HCT116 (cell line): Measurements from ENCODE around the gene CFAP161. TPM values are rescaled to one million over a fixed set of nuclear protein-coding genes. Genes with fewer than 3 reads are reported as not detected.

Source experiments
- ATAC-seq: fragments of 200-7000 bp; cut with Tn5 transposase; 2 replicates; pipeline ENCODE4 v1.9.1; 2020; ENCODE audit warnings: mild to moderate bottlenecking, moderate library complexity
- BruUV-seq: library from RNA; stranded (reverse); fragments of 400-500 nt; replicated peaks from 2 replicates; lab custom pipeline; 2021; lab: Mats Ljungman, UMichigan
- CTCF ChIA-PET: fragments of 300-600 bp; sonication (Branson Sonifier 250); formaldehyde crosslinking; loops from one replicate; lab custom pipeline; 2021; ENCODE audit warnings: antibody characterized with exemption; lab: Charles Lee
- POLR2A ChIA-PET: fragments of 300-600, 350-600 bp; sonication (Branson Sonifier 250); formaldehyde crosslinking; loops from one replicate; lab custom pipeline; 2021; ENCODE audit warnings: antibody characterized with exemption; lab: Charles Lee
- RAD21 ChIA-PET, 2 experiments: fragments of 300-600 bp; sonication (Branson Sonifier 250); formaldehyde crosslinking; loops; one replicate each; lab custom pipeline; 2023; ENCODE audit warnings: low total read pairs in 2 of 2; ENCODE audit not compliant: uncharacterized antibody in 2 of 2, unreplicated experiment in 2 of 2, low non-redundant PET in 1 of 2; lab: Charles Lee
- DNase-seq: peaks from one replicate; pipeline ENCODE4 v3.0.0-alpha.2; 2010; ENCODE audit warnings: low read depth, low spot score
- H2AFZ ChIP-seq: fragments of 200-600 bp; shearing (Covaris generic), sonication (generic); 2 replicates; pipeline ENCODE4 v1.6.1; 2017; ENCODE audit warnings: low read depth, mixed run types, mixed read lengths, antibody characterized with exemption, low read length; ENCODE audit not compliant: poor library complexity, severe bottlenecking
- H3K27ac ChIP-seq: 2 replicates; pipeline ENCODE4 v1.5.1; 2012; ENCODE audit warnings: low read depth, low read length
- H3K27me3 ChIP-seq: fragments of 200-600 bp; sonication (generic); 2 replicates; pipeline ENCODE4 v1.6.1; 2016; ENCODE audit warnings: mixed run types, low read length, mixed read lengths; ENCODE audit not compliant: insufficient read depth
- H3K36me3 ChIP-seq, 2 experiments: fragments of 200-500 bp in 1 of 2; fragments of 200-600 bp in 1 of 2; sonication (Bioruptor generic) in 1 of 2; sonication (generic) in 1 of 2; 2 replicates each; pipeline versions ENCODE4 v1.5.1 to v1.6.1; 2014 to 2016; ENCODE audit warnings: low read length in 2 of 2, inconsistent platforms in 1 of 2, mixed read lengths in 1 of 2, mixed run types in 1 of 2; ENCODE audit not compliant: insufficient read depth in 2 of 2, control insufficient read depth in 1 of 2
- H3K4me1 ChIP-seq, 2 experiments: fragments of 200-600 bp in 1 of 2; sonication (generic) in 1 of 2; 2 replicates each; pipeline versions ENCODE4 v1.5.1 to v1.6.1; 2012 to 2017; ENCODE audit warnings: low read length in 2 of 2, inconsistent platforms in 1 of 2, mild to moderate bottlenecking in 1 of 2, mixed read lengths in 1 of 2, mixed run types in 1 of 2, moderate library complexity in 1 of 2; ENCODE audit not compliant: insufficient read depth in 2 of 2, control insufficient read depth in 1 of 2
- H3K4me2 ChIP-seq: fragments of 200-600 bp; sonication (generic); 2 replicates; pipeline ENCODE4 v1.6.1; 2017; ENCODE audit warnings: mixed run types, low read length, mixed read lengths
- H3K4me3 ChIP-seq, 2 experiments: fragments of 200-600 bp in 1 of 2; sonication (generic) in 1 of 2; replicated peaks in 1 of 2; 2 replicates each; pipeline ENCODE4 v1.5.1; 2011 to 2016; ENCODE audit warnings: low read length in 2 of 2, control low read depth in 1 of 2, low read depth in 1 of 2, mild to moderate bottlenecking in 1 of 2, mixed read lengths in 1 of 2, mixed run types in 1 of 2
- H3K79me2 ChIP-seq: fragments of 200-600 bp; sonication (generic); 2 replicates; pipeline ENCODE4 v1.6.1; 2017; ENCODE audit warnings: mild to moderate bottlenecking, mixed run types, low read length, moderate library complexity, mixed read lengths; ENCODE audit not compliant: insufficient read depth
- H3K9ac ChIP-seq: fragments of 200-600 bp; sonication (generic); 2 replicates; pipeline ENCODE4 v1.6.1; 2016; ENCODE audit warnings: low read length, mixed read lengths
- H3K9me2 ChIP-seq: fragments of 200-600 bp; sonication (generic), shearing (Covaris generic); 2 replicates; pipeline ENCODE4 v1.6.1; 2017; ENCODE audit warnings: mixed run types, mild to moderate bottlenecking, moderate library complexity; ENCODE audit not compliant: insufficient read depth
- H3K9me3 ChIP-seq, 2 experiments: fragments of 200-500 bp in 1 of 2; fragments of 200-600 bp in 1 of 2; sonication (Bioruptor generic) in 1 of 2; sonication (generic) in 1 of 2; 2 replicates each; pipeline ENCODE4 v1.6.1; 2014 to 2017; ENCODE audit warnings: low read length in 2 of 2, mixed read lengths in 2 of 2, inconsistent platforms in 1 of 2, low read depth in 1 of 2, mild to moderate bottlenecking in 1 of 2, mixed run types in 1 of 2, moderate library complexity in 1 of 2; ENCODE audit not compliant: control insufficient read depth in 1 of 2, insufficient read depth in 1 of 2
- H4K20me1 ChIP-seq: fragments of 200-600 bp; sonication (generic), shearing (Covaris generic); 2 replicates; pipeline ENCODE4 v1.6.1; 2017; ENCODE audit warnings: mixed run types, mild to moderate bottlenecking, moderate library complexity; ENCODE audit not compliant: insufficient read depth
- ATF3 ChIP-seq: IDR thresholded peaks from 2 replicates; pipeline ENCODE4 v1.6.1; 2012
- CBX3 ChIP-seq: IDR thresholded peaks from 2 replicates; pipeline ENCODE4 v1.6.1; 2012; ENCODE audit warnings: low read depth
- CEBPB ChIP-seq: IDR thresholded peaks from 2 replicates; pipeline ENCODE4 v1.6.1; 2012; ENCODE audit warnings: low read depth
- EGR1 ChIP-seq: IDR thresholded peaks from 2 replicates; pipeline ENCODE4 v1.6.1; 2012; ENCODE audit warnings: low read depth
- ELF1 ChIP-seq: IDR thresholded peaks from 2 replicates; pipeline ENCODE4 v1.6.1; 2012; ENCODE audit warnings: low read depth, borderline replicate concordance
- EZH2 ChIP-seq: fragments of 200-600 bp; sonication (generic); IDR thresholded peaks from 2 replicates; pipeline ENCODE4 v1.6.1; 2017; ENCODE audit warnings: antibody characterized with exemption, mixed run types
- FOSL1 ChIP-seq: IDR thresholded peaks from 2 replicates; pipeline ENCODE4 v1.6.1; 2012; ENCODE audit warnings: low read depth
- JUND ChIP-seq: IDR thresholded peaks from 2 replicates; pipeline ENCODE4 v1.6.1; 2012
- POLR2A ChIP-seq: IDR thresholded peaks from 2 replicates; pipeline ENCODE4 v1.7.0; 2011; ENCODE audit warnings: borderline replicate concordance; ENCODE audit not compliant: insufficient read depth, insufficient read length; ENCODE audit errors: extremely low read depth
- POLR2AphosphoS5 ChIP-seq: IDR thresholded peaks from 2 replicates; pipeline ENCODE4 v1.6.1; 2011; ENCODE audit warnings: mild to moderate bottlenecking, low read depth, low read length, moderate library complexity
- RAD21 ChIP-seq: IDR thresholded peaks from 2 replicates; pipeline ENCODE4 v1.6.1; 2012; ENCODE audit warnings: low read depth, mild to moderate bottlenecking
- SP1 ChIP-seq: IDR thresholded peaks from 2 replicates; pipeline ENCODE4 v1.6.1; 2012; ENCODE audit warnings: low read depth
- TCF7L2 ChIP-seq: IDR thresholded peaks from 2 replicates; pipeline ENCODE4 v1.7.0; 2011; ENCODE audit warnings: borderline replicate concordance, inconsistent platforms; ENCODE audit not compliant: insufficient read depth, insufficient read length; ENCODE audit errors: extremely low read depth
- YY1 ChIP-seq: IDR thresholded peaks from 2 replicates; pipeline ENCODE4 v1.6.1; 2011; ENCODE audit warnings: low read length, low read depth, moderate library complexity, mild to moderate bottlenecking; ENCODE audit not compliant: insufficient replicate concordance; ENCODE audit errors: extremely low read depth
- ZFX ChIP-seq: fragments of 450-650 bp; IDR thresholded peaks from 2 replicates; pipeline ENCODE4 v1.6.1; 2017
- intact Hi-C: fragments of 100-400 bp; cut with micrococcal nuclease; formaldehyde crosslinking; loops from 2 replicates; pipeline ENCODE4 v1.10.0; 2022
- total RNA-seq: library from RNA; stranded (reverse); gene quantifications from one replicate; pipeline ENCODE4 v1.2.1, GENCODE V29; 2021; ENCODE audit not compliant: unreplicated experiment
- TF ChIP-seq, protein P1 (sequence below), 3 experiments: fragments of 200-600 bp in 1 of 3; sonication (generic) in 1 of 3; IDR thresholded peaks in 2 of 3; conservative IDR thresholded peaks in 1 of 3; 2 replicates each; pipeline ENCODE4 v1.5.1; 2012 to 2017; ENCODE audit warnings: low read depth in 2 of 3, low read length in 2 of 3, antibody characterized with exemption in 1 of 3, borderline replicate concordance in 1 of 3, control low read depth in 1 of 3, mild to moderate bottlenecking in 1 of 3, mixed read lengths in 1 of 3, mixed run types in 1 of 3, moderate library complexity in 1 of 3; ENCODE audit not compliant: insufficient read depth in 1 of 3
- TF ChIP-seq, protein P2 (sequence below): IDR thresholded peaks from 2 replicates; pipeline ENCODE4 v1.6.1; 2012

Gene CFAP161
- total RNA-seq, 1 experiment from 2014 or later, result 0.15 TPM

- intact Hi-C loops, result no loop called here
- no peaks in the 10 kb centered on the region for H4K20me1 ChIP-seq
- no peaks in the 10 kb centered on the region for H3K36me3 ChIP-seq
- H3K9me3 ChIP-seq, result no peaks in the 10 kb centered on the region
- no peak overlapping the region for H2AFZ ChIP-seq
- no peaks in the 10 kb centered on the region for H3K9me2 ChIP-seq
- ChIA-PET POLR2A (no interaction called here), RAD21 (no interaction called here), CTCF (interaction anchor here (2.4 kb wide), 1 partner anchor 105 kb away, joined by 10 read pairs; no protein-coding TSS in a partner anchor)
- BruUV-seq, result no TSS peak
- no peak overlapping the region for H3K4me2 ChIP-seq
- no peaks in the 10 kb centered on the region for H3K4me1 ChIP-seq
- TF ChIP-seq, protein P1, sequence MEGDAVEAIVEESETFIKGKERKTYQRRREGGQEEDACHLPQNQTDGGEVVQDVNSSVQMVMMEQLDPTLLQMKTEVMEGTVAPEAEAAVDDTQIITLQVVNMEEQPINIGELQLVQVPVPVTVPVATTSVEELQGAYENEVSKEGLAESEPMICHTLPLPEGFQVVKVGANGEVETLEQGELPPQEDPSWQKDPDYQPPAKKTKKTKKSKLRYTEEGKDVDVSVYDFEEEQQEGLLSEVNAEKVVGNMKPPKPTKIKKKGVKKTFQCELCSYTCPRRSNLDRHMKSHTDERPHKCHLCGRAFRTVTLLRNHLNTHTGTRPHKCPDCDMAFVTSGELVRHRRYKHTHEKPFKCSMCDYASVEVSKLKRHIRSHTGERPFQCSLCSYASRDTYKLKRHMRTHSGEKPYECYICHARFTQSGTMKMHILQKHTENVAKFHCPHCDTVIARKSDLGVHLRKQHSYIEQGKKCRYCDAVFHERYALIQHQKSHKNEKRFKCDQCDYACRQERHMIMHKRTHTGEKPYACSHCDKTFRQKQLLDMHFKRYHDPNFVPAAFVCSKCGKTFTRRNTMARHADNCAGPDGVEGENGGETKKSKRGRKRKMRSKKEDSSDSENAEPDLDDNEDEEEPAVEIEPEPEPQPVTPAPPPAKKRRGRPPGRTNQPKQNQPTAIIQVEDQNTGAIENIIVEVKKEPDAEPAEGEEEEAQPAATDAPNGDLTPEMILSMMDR (IDR thresholded peaks at IDR 0.05 in 2 of 3, conservative IDR thresholded peaks at IDR 0.05 in 1 of 3; ENCODE audit: borderline replicate concordance in 1 of 3, insufficient read depth in 1 of 3, low read depth in 2 of 3, low read length in 2 of 3), result no peak
- no peak for TF ChIP-seq SP1
- DNase-seq (no peak), ATAC-seq (no peak)
- H3K27me3 ChIP-seq, result peaks cover 3% of the 10 kb centered on the region; the same call in 1 of the 2 replicates
- H3K4me3 ChIP-seq, result no peak overlapping the region
- no peaks in the 10 kb centered on the region for H3K79me2 ChIP-seq
- no peak overlapping the region for H3K9ac ChIP-seq
- no peak overlapping the region for H3K27ac ChIP-seq
Observed at GRCh38 chr15:81161160-81161673, 27.1 kb downstream of the CFAP161 start.

DNA sequence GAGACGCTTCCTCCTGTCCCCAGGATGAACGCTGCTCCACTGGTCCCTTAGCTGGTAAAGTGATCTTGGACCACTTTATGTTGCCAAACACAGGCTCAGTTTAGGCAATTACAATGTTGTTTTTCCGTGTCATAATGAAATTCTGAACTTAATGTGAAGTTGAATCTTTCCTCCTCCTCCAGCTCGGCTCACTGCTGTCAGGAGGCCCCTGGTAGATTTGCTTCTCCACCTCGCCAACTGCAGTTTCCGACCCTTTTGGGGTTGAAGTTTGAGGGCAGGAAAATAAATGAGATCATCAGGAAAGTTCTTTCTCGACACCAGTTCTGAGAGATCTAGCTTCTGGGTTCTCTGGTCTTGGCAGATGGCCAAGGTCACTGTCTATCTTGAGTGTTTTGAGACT is 27.8 kb downstream of the CFAP161 start:
- no peaks in the 10 kb centered on the region for H3K4me1 ChIP-seq
- CTCF ChIA-PET, result interaction anchor here (2.4 kb wide), 1 partner anchor 104 kb away, joined by 10 read pairs; no protein-coding TSS in a partner anchor
- no peak overlapping the region for H3K4me3 ChIP-seq
- no peaks in the 10 kb centered on the region for H3K9me3 ChIP-seq
- H3K9ac ChIP-seq, result no peak overlapping the region
- H3K36me3 ChIP-seq, result no peaks in the 10 kb centered on the region
- POLR2A ChIA-PET, result no interaction called here
- RAD21 ChIA-PET, result no interaction called here
- H3K27me3 ChIP-seq, result peaks cover 3% of the 10 kb centered on the region; the same call in 1 of the 2 replicates
- H4K20me1 ChIP-seq, result no peaks in the 10 kb centered on the region
- no peaks in the 10 kb centered on the region for H3K9me2 ChIP-seq
- no peak overlapping the region for H3K27ac ChIP-seq
- intact Hi-C loops, result no loop called here
- no TSS peak for BruUV-seq
- H2AFZ ChIP-seq, result no peak overlapping the region
- no peak for DNase-seq
- ATAC-seq, result no peak
- H3K4me2 ChIP-seq, result no peak overlapping the region
- no peaks in the 10 kb centered on the region for H3K79me2 ChIP-seq
- TF ChIP-seq POLR2A, result no peak
- TF ChIP-seq, protein P2, sequence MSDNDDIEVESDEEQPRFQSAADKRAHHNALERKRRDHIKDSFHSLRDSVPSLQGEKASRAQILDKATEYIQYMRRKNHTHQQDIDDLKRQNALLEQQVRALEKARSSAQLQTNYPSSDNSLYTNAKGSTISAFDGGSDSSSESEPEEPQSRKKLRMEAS, result no peak
- no peak for TF ChIP-seq JUND
- TF ChIP-seq CEBPB, result no peak
- TF ChIP-seq CBX3, result no peak
- TF ChIP-seq POLR2AphosphoS5, result no peak
- no peak for TF ChIP-seq RAD21
- TF ChIP-seq FOSL1, result no peak
- no peak for TF ChIP-seq ELF1
- no peak for TF ChIP-seq EGR1
- no peak for TF ChIP-seq ZFX
- TF ChIP-seq, protein P1 (IDR thresholded peaks at IDR 0.05 in 2 of 3, conservative IDR thresholded peaks at IDR 0.05 in 1 of 3; ENCODE audit: borderline replicate concordance in 1 of 3, insufficient read depth in 1 of 3, low read depth in 2 of 3, low read length in 2 of 3), result no peak
- TF ChIP-seq YY1, result no peak
- no peak for TF ChIP-seq ATF3
- no peak for TF ChIP-seq EZH2
- no peak for TF ChIP-seq SP1
- no peak for TF ChIP-seq TCF7L2
